Head of caudate nucleus (tissue), 42 donors: ENCODE data around the gene CST1.
"Not testable (repeated sequence)": the region's sequence is repeated elsewhere in the genome, so short reads cannot be mapped to it uniquely, and the experiment has no call there.

Source experiments
- DNase-seq, 42 donors: peaks; one replicate each; pipeline versions ENCODE4 v3.0.0 to v3.0.0-alpha.2; 2020 to 2021; ENCODE audit warnings: mixed read lengths in 7 of 42
- intact Hi-C: fragments of 100-400 bp; cut with DNase I; formaldehyde crosslinking; loops from one replicate; pipeline ENCODE4 v1.15.0; 2022

CST1 gene, protein sequence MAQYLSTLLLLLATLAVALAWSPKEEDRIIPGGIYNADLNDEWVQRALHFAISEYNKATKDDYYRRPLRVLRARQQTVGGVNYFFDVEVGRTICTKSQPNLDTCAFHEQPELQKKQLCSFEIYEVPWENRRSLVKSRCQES

DNA sequence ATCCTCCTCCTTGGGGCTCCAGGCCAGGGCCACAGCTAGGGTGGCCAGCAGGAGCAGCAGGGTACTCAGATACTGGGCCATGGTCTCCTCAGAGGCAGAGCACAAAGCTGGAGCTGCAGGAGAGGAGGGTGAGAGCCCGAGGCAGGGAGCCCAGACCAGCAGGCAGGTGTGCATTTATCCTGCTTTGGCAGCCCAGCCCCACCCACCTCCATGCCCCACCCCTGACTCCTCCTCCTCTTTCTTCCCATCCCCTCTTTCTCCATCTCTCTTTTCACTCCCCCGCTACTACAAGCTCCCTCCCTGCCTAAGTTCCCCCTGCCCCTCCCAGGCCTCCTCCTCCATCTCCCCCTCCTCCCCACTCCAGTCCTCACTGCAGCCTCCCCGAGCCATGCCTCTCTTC lies at the start of gene CST1:
CST1 (minus strand) TSS at position 150 of the 400 bp plus-strand sequence; CDS start at position 81, 69 bp downstream.
- intact Hi-C loops, DNase-seq: not testable (repeated sequence)

GRCh38 chr20:23799216-23799847 lies 48.6 kb upstream of the CST1 start:
- intact Hi-C loops: not testable (repeated sequence)

GRCh38 chr20:23795526-23795925 lies 44.8 kb upstream of the CST1 start:
- intact Hi-C loops: no loop called here
- no peak for DNase-seq

More at GRCh38 chr20:23799216-23799847, 48.6 kb upstream of the CST1 start:
- DNase-seq: peak in 41 of 42 donors; percentile 16 to 77 (median 49)

DNA sequence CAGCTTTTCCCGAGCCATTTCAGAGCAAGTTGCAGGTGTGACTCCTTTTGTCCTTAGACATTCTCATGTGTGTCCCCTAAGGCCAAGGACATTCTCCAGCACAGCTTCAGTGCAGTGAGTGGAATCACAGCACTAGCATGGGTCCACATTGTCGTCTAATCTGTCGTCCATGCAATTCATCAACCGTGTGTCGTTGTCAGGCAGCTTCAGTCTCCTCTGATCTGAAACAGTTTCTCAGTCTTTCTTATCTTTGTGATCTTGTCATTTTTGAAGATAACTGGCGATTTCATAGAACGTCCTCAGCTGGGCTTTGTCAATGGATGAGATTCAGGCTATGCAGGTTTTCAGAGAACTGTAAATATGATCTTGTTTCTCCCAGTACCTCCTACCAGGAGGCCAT lies 44.1 kb upstream of the CST1 start:
- intact Hi-C loops: no loop called here
- no peak for DNase-seq

GRCh38 chr20:23794065-23794464 lies 43.3 kb upstream of the CST1 start:
- no peak for DNase-seq
- intact Hi-C loops: no loop called here

GRCh38 chr20:23783447-23783846 lies 32.7 kb upstream of the CST1 start:
- intact Hi-C loops: no loop called here

GRCh38 chr20:23782366-23782983 lies 31.7 kb upstream of the CST1 start:
- intact Hi-C loops: no loop called here
- peak in 15 of 42 donors; percentile 3 to 47 (median 27) for DNase-seq

More at GRCh38 chr20:23783447-23783846, 32.7 kb upstream of the CST1 start:
- DNase-seq: no peak

- intact Hi-C loops, DNase-seq: not testable (repeated sequence)
These were observed 27.9 kb upstream of the CST1 start for GRCh38 chr20:23778676-23779075.

DNA sequence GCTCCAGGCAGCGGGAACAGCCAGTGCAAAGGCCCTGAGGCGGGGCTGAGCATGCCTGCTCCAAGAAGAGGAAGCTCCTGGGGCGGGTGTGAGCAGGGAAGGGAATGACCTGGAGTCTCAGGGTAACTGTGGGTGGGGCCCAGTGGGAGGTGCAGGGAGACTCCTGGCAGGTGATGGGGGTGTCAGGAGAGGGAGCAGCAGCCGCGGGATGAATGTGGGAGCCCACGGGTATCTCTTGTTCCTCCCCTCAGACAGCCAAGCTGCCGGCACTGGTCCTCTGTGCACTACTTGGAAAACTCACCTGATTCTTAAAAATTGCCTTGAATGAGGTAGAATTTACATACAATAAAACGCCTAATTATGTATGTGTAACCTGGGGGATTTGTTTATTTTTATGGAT lies 26.6 kb upstream of the CST1 start:
- DNase-seq, intact Hi-C loops: not testable (repeated sequence)

DNA sequence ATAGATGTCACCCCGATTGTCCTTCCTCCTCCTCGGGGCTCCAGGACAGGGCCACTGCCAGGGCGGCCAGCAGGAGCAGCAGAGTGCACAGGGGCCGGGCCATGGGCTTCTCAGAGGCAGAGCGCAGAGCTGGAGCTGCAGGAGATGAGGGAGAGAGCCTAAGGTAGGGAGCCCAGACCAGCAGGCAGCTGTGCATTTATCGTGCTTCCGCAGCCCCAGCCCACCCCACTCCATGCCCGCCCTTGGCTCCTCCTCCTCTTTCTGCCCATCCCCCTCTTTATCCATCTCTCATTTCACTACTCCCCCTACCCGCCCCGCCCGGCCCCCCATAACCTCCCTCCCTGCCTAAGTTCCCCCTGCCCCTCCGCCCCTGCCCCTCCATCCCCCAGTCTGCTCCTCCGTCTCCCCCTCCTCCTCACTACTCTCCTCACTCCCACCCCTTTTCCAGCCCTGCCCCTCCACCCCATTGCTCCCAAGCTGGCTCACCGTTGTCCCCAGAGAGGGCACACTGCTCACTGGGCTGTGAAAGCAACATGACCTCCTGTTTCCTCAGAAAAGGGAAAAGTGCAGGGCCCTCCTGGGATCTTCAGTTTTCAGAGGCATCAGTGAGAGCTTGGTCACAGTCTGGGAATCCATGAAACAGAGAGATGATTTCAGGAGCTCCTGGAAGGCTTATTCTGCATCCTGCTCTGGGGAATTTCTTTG lies 25.5 kb upstream of the CST1 start:
- DNase-seq: no peak
- intact Hi-C loops: no loop called here

- no peak for DNase-seq
- intact Hi-C loops: no loop called here
These were observed 23.3 kb upstream of the CST1 start for GRCh38 chr20:23774081-23774480.

DNA sequence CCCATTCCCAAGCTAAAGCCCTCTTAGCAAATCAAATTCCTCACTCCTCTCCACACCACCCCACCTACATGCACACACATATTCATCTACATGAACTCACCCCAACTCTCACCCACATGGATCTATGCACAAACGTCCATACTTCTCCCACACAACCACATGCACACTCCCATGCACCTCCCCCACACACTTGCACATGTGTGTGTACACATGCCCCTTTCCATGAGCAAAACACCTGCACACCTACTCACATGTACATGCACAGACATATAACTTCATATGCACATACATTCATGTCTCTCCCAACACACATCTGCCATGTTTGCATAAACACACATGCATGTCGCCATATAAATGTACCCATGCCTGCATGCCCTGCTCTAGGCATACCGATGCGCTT lies 22.8 kb upstream of the CST1 start:
- no peak for DNase-seq
- intact Hi-C loops: no loop called here

DNA sequence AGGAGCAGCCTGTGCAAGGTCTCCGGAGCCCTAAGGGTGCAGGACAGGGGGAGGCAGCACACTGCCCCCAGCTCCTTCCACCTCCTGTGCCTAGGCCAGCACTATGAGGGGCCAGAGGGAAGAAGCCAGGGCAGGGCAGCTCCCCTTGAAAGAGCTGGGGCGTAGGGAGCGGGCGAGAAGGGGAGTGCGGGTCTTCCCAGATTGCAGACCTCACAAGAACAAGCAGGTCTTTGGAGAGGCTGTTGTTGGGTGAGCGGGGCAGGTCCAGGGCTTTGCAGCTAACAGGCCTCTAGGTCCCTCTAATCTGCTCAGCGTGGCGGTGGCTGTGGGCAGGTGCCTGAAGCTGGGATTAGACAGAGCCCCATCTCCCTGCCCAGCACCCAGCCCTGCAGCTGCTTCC lies 22.4 kb upstream of the CST1 start:
- intact Hi-C loops: no loop called here
- DNase-seq: no peak

DNA sequence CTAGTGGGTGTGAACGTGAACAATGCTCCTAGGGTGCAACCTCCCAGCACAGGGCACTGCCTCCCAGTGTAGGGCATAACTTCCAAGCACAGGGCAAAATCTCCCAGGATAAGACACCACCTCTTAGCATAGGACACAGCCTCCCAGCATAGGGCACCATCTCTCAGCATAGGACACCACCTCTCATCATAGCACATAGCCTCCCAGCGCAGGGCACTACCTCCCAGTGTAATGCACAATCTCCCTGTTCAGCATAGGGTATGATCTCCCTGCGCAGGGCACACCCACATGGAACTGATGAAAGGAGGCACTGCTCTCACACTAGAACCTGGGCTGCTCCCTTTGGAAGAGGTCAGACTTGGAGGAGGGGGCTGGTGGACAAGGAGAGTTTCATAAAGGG lies 21.3 kb upstream of the CST1 start:
- no peak for DNase-seq
- intact Hi-C loops: no loop called here

DNA sequence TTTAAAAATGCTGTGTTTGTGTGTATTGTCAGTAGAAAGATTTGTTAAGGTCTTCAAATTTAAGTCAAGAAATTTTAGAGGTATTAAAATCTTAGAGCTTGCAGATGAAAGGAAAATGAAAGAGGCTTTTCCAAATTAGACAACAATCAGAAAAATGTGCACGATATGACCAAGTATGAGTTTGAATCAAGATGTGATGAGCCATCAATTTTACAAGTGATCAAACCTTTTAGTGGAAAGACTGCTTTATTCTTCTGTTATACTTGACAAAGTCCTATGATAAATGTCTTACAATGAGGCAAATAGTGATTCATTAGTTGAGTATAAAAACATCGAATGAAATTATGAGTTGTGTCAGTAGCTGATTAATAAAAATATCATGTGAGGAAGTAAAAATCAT lies 19.6 kb upstream of the CST1 start:
- no peak for DNase-seq
- intact Hi-C loops: no loop called here

DNA sequence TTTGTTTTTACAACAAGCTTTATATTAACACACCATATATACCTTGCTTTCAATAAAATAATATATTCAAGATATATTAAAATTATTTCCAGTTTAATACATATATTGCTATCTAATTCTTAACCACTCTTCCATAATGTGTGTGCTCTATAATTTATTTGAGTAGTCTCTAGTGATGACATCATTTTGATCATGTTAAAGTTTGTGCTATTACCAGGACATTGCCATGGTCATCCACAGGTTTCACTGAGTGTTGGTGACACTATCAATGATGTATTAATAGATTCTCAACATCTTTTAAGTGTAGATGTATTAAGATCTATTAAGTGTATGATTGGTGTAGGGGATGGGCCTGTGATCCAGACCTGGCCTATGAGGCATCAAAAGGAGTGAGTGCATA lies 17.8 kb upstream of the CST1 start:
- intact Hi-C loops, DNase-seq: not testable (repeated sequence)

- intact Hi-C loops: no loop called here
- no peak for DNase-seq
These were observed 15.8 kb upstream of the CST1 start for GRCh38 chr20:23766531-23766930.

- intact Hi-C loops: no loop called here
- no peak for DNase-seq
These were observed 14.8 kb upstream of the CST1 start for GRCh38 chr20:23765578-23765977.

- DNase-seq, intact Hi-C loops: not testable (repeated sequence)
These were observed 13.9 kb upstream of the CST1 start for GRCh38 chr20:23764630-23765029.

- intact Hi-C loops: no loop called here
- DNase-seq: no peak
These were observed 12.6 kb upstream of the CST1 start for GRCh38 chr20:23763345-23763744.
